Spinal cord (tissue), 10 donors: ENCODE measurements around the gene HMG20A. TPM values are rescaled to one million over a fixed set of nuclear protein-coding genes. Genes with fewer than 3 reads are reported as not detected.
A peak's percentile ranks its signal among the peaks of the same experiment; 100 is the strongest.

Experiments used
- DNase-seq, 6 donors: peaks; one replicate each; pipeline versions ENCODE4 v3.0.0 to v3.0.0-alpha.2; 2013 to 2015; ENCODE audit warnings: low spot score in 6 of 6, low read depth in 4 of 6
- H3K27ac ChIP-seq: one replicate; pipeline ENCODE4 v1.5.1; 2013; ENCODE audit warnings: low read depth, low read length, control low read depth
- H3K27me3 ChIP-seq: one replicate; pipeline ENCODE4 v1.6.1; 2013; ENCODE audit warnings: low read length; ENCODE audit not compliant: control insufficient read depth, insufficient read depth
- H3K36me3 ChIP-seq: one replicate; pipeline ENCODE4 v1.6.1; 2013; ENCODE audit warnings: low read length; ENCODE audit not compliant: control insufficient read depth, insufficient read depth
- H3K4me1 ChIP-seq: one replicate; pipeline ENCODE4 v1.6.1; 2013; ENCODE audit warnings: low read length; ENCODE audit not compliant: control insufficient read depth, insufficient read depth
- H3K4me3 ChIP-seq: one replicate; pipeline ENCODE4 v1.5.1; 2013; ENCODE audit warnings: low read depth, low read length, control low read depth
- H3K9me3 ChIP-seq: one replicate; pipeline ENCODE4 v1.6.1; 2013; ENCODE audit warnings: low read length; ENCODE audit not compliant: control insufficient read depth, insufficient read depth
- WGBS: methylation state at CpG from one replicate; pipeline ENCODE4 v1.1.5; 2013; ENCODE audit warnings: missing lambda C conversion rate; ENCODE audit not compliant: insufficient coverage; 5-methylcytosine and 5-hydroxymethylcytosine counted together
- polyA plus RNA-seq, 2 donors: library from polyadenylated mRNA; unstranded; fragments of 120-200 nt; gene quantifications; one replicate each; pipeline ENCODE4 v1.2.1, GENCODE V29; 2013; ENCODE audit not compliant: insufficient read length in 2 of 2
- total RNA-seq, 2 donors: library from RNA; depleted of rRNA in 1 of 2; stranded (reverse); fragments of 120-200 nt in 1 of 2; fragments of >200 nt in 1 of 2; gene quantifications; one replicate each; pipeline versions ENCODE4 v1.2.3 to v1.2.4, GENCODE V29; 2013 to 2014
- donor health status: healthy.

Gene HMG20A
- total and polyA plus RNA-seq, 4 donors, result 39.6 to 49.7 (median 48.1) TPM

- no peak for DNase-seq
- Histone ChIP-seq H3K27me3 (no peaks in the 10 kb centered on the region), H3K36me3 (peaks cover 4% of the 10 kb centered on the region), H3K4me1 (peaks cover 60% of the 10 kb centered on the region), H3K9me3 (no peaks in the 10 kb centered on the region), H3K27ac (peak overlapping the region; percentile 12), H3K4me3 (no peak overlapping the region)
- 84% methylated on average over 9 of the region's 10 CpGs for WGBS
Measured at GRCh38 chr15:77529394-77530159, 108.9 kb downstream of the HMG20A start.

GRCh38 chr15:77530576-77530975 lies 109.9 kb downstream of the HMG20A start:
- no peak overlapping the region for H3K27ac ChIP-seq
- WGBS, result 100% methylated on average over 2 of the region's 7 CpGs

GRCh38 chr15:77531191-77532000 lies 110.7 kb downstream of the HMG20A start:
- H3K9me3 ChIP-seq, result no peaks in the 10 kb centered on the region
- no peak for DNase-seq
- H3K4me1 ChIP-seq, result peaks cover 66% of the 10 kb centered on the region
- no peak overlapping the region for H3K27ac ChIP-seq
- no peak overlapping the region for H3K4me3 ChIP-seq
- no peaks in the 10 kb centered on the region for H3K27me3 ChIP-seq
- 84% methylated on average over 19 of the region's 26 CpGs for WGBS
- peaks cover 4% of the 10 kb centered on the region for H3K36me3 ChIP-seq

More at GRCh38 chr15:77530576-77530975, 109.9 kb downstream of the HMG20A start:
- Histone ChIP-seq H3K4me1 (peaks cover 66% of the 10 kb centered on the region), H3K27me3 (no peaks in the 10 kb centered on the region), H3K36me3 (peaks cover 4% of the 10 kb centered on the region), H3K9me3 (no peaks in the 10 kb centered on the region), H3K4me3 (no peak overlapping the region)
- no peak for DNase-seq

GRCh38 chr15:77532067-77532710 lies 111.5 kb downstream of the HMG20A start:
- H3K27ac ChIP-seq, result no peak overlapping the region
- H3K27me3 ChIP-seq, result no peaks in the 10 kb centered on the region
- peaks cover 67% of the 10 kb centered on the region for H3K4me1 ChIP-seq
- no peak overlapping the region for H3K4me3 ChIP-seq
- no peak for DNase-seq
- 80% methylated on average over 1 of the region's 3 CpGs for WGBS
- H3K36me3 ChIP-seq, result no peaks in the 10 kb centered on the region
- no peaks in the 10 kb centered on the region for H3K9me3 ChIP-seq

- WGBS, result 100% methylated on average over 2 of the region's 7 CpGs
- H3K9me3 ChIP-seq, result no peaks in the 10 kb centered on the region
- H3K27me3 ChIP-seq, result no peaks in the 10 kb centered on the region
- no peak overlapping the region for H3K4me3 ChIP-seq
- peaks cover 67% of the 10 kb centered on the region for H3K4me1 ChIP-seq
- no peaks in the 10 kb centered on the region for H3K36me3 ChIP-seq
- H3K27ac ChIP-seq, result no peak overlapping the region
- no peak for DNase-seq
Measured at GRCh38 chr15:77532846-77533245, 112.2 kb downstream of the HMG20A start.

- no peaks in the 10 kb centered on the region for H3K36me3 ChIP-seq
- DNase-seq, result peak in 2 of 6 donors; percentile 63 to 94
- H3K4me3 ChIP-seq, result no peak overlapping the region
- no peaks in the 10 kb centered on the region for H3K9me3 ChIP-seq
- peaks cover 67% of the 10 kb centered on the region for H3K4me1 ChIP-seq
- 10% methylated on average over 2 of the region's 13 CpGs for WGBS
- H3K27me3 ChIP-seq, result no peaks in the 10 kb centered on the region
- H3K27ac ChIP-seq, result peak overlapping the region; percentile 6
Measured at GRCh38 chr15:77533578-77534430, 113.1 kb downstream of the HMG20A start.

Other genes with a start within 250 kb of the HMG20A start
- 10 to 100 TPM; 37.7 to 60.0 TPM for gene PEAK1, start 784 bp upstream of the HMG20A start, total RNA-seq
- gene PEAK1, start 784 bp upstream of the HMG20A start, polyA plus RNA-seq, result 10 to 100 TPM; 28.2 to 34.8 TPM
- 10 to 100 TPM; 13.7 to 34.0 TPM for gene LINGO1, start 212.0 kb downstream of the HMG20A start, total RNA-seq
- 100 to 1,000 TPM; 134 to 149 TPM for gene LINGO1, start 212.0 kb downstream of the HMG20A start, polyA plus RNA-seq